ENCODE data around the gene LY6G6C. TPM values are rescaled to one million over a fixed set of nuclear protein-coding genes. Genes with fewer than 3 reads are reported as not detected.

The LY6G6C gene
- total RNA-seq, 2 experiments from 2014 or later, result not detected

GRCh38 chr6:31760790-31761189, 39.2 kb upstream of the LY6G6C start:
- no peak overlapping the region for H3K27ac ChIP-seq (ENCODE audit: low read depth in 1 of 2, low read length in 2 of 2)
- DNase-seq (no peak), ATAC-seq (ENCODE audit: poor library complexity) (no peak)
- Mint-ChIP-seq H3K27ac (no peak overlapping the region), H3K36me3 (ENCODE audit: low read depth) (peaks cover 4% of the 10 kb centered on the region), H3K9me3 (no peaks in the 10 kb centered on the region), H3K4me1 (ENCODE audit: low read depth) (no peaks in the 10 kb centered on the region), H3K4me3 (no peak overlapping the region), H3K27me3 (no peaks in the 10 kb centered on the region)
- intact Hi-C loops (cut with DNase I, micrococcal nuclease), result no loop called here
- H3K4me3 ChIP-seq (ENCODE audit: low read length), result no peak overlapping the region
- ChIA-PET CTCF (no interaction called here), POLR2A (no interaction called here)
- TF ChIP-seq CTCF (IDR thresholded peaks at IDR 0.05), result no peak
- H3K27me3 ChIP-seq (ENCODE audit: control insufficient read depth in 1 of 2, insufficient read depth in 2 of 2, low read length in 2 of 2), result no peaks in the 10 kb centered on the region
- H3K9me3 ChIP-seq (ENCODE audit: control insufficient read depth in 1 of 2, insufficient read depth in 1 of 2, low read length in 2 of 2), result no peaks in the 10 kb centered on the region
- H3K4me1 ChIP-seq (ENCODE audit: insufficient read depth, low read length), result no peaks in the 10 kb centered on the region
- peaks cover 2% of the 10 kb centered on the region for H3K36me3 ChIP-seq (ENCODE audit: insufficient read depth, low read length)

- peaks cover 2% of the 10 kb centered on the region for H3K36me3 ChIP-seq (ENCODE audit: insufficient read depth, low read length)
- H3K27ac Mint-ChIP-seq, result no peak overlapping the region
- ATAC-seq (ENCODE audit: poor library complexity), result no peak
- no peaks in the 10 kb centered on the region for H3K27me3 Mint-ChIP-seq
- no peaks in the 10 kb centered on the region for H3K9me3 Mint-ChIP-seq
- TF ChIP-seq CTCF (IDR thresholded peaks at IDR 0.05), result no peak
- CTCF ChIA-PET, result interaction anchor here (0.6 to 1.8 kb wide), 2 partner anchors 12 to 90 kb away, joined by 3 to 6 read pairs; no protein-coding TSS in a partner anchor
- H3K4me1 ChIP-seq (ENCODE audit: insufficient read depth, low read length), result no peaks in the 10 kb centered on the region
- intact Hi-C loops (cut with DNase I, micrococcal nuclease), result no loop called here
- H3K36me3 Mint-ChIP-seq (ENCODE audit: low read depth), result peaks cover 4% of the 10 kb centered on the region
- H3K4me3 ChIP-seq (ENCODE audit: low read length), result no peak overlapping the region
- H3K9me3 ChIP-seq (ENCODE audit: control insufficient read depth in 1 of 2, insufficient read depth in 1 of 2, low read length in 2 of 2), result no peaks in the 10 kb centered on the region
- H3K27me3 ChIP-seq (ENCODE audit: control insufficient read depth in 1 of 2, insufficient read depth in 2 of 2, low read length in 2 of 2), result no peaks in the 10 kb centered on the region
- H3K4me1 Mint-ChIP-seq (ENCODE audit: low read depth), result no peaks in the 10 kb centered on the region
- POLR2A ChIA-PET, result no interaction called here
- DNase-seq, result no peak
- no peak overlapping the region for H3K4me3 Mint-ChIP-seq
- H3K27ac ChIP-seq (ENCODE audit: low read depth in 1 of 2, low read length in 2 of 2), result no peak overlapping the region
Measured at GRCh38 chr6:31758281-31758680, 36.7 kb upstream of the LY6G6C start.

- POLR2A ChIA-PET, result no interaction called here
- Mint-ChIP-seq H3K36me3 (ENCODE audit: low read depth) (no peaks in the 10 kb centered on the region), H3K9me3 (no peaks in the 10 kb centered on the region), H3K27me3 (no peaks in the 10 kb centered on the region), H3K4me3 (no peak overlapping the region), H3K27ac (no peak overlapping the region), H3K4me1 (ENCODE audit: low read depth) (no peaks in the 10 kb centered on the region)
- TF ChIP-seq CTCF (IDR thresholded peaks at IDR 0.05), result no peak
- intact Hi-C loops (cut with DNase I, micrococcal nuclease), result no loop called here
- Histone ChIP-seq H3K9me3 (ENCODE audit: control insufficient read depth in 1 of 2, insufficient read depth in 1 of 2, low read length in 2 of 2) (no peaks in the 10 kb centered on the region), H3K4me1 (ENCODE audit: insufficient read depth, low read length) (no peaks in the 10 kb centered on the region), H3K4me3 (ENCODE audit: low read length) (no peak overlapping the region), H3K27me3 (ENCODE audit: control insufficient read depth in 1 of 2, insufficient read depth in 2 of 2, low read length in 2 of 2) (no peaks in the 10 kb centered on the region), H3K36me3 (ENCODE audit: insufficient read depth, low read length) (no peaks in the 10 kb centered on the region), H3K27ac (ENCODE audit: low read depth in 1 of 2, low read length in 2 of 2) (no peak overlapping the region)
- CTCF ChIA-PET, result no interaction called here
- DNase-seq (no peak), ATAC-seq (ENCODE audit: poor library complexity) (no peak)
Measured at GRCh38 chr6:31752739-31753319, 31.3 kb upstream of the LY6G6C start.

All from CD4-positive, alpha-beta T cell (primary cell).